OCI-LY3 (cell line): ENCODE measurements around the gene PYGO1.

Source experiments
- H2AFZ ChIP-seq: fragments of 200-600, 300-600 bp; shearing (Covaris generic); 2 replicates; pipeline ENCODE4 v1.6.0; 2014; ENCODE audit warnings: antibody characterized with exemption, low read depth, low read length
- H3K27ac ChIP-seq: fragments of 200-600, 300-600 bp; sonication (generic); 2 replicates; pipeline ENCODE4 v1.5.1; 2014; ENCODE audit warnings: mild to moderate bottlenecking, low read length, moderate library complexity, mixed read lengths
- H3K27me3 ChIP-seq: fragments of 200-600, 300-600 bp; sonication (generic); 2 replicates; pipeline ENCODE4 v1.6.1; 2014; ENCODE audit warnings: low read depth, low read length, mixed read lengths
- H3K36me3 ChIP-seq: fragments of 200-600, 300-600 bp; sonication (generic); replicated peaks from 2 replicates; pipeline ENCODE3; 2014; ENCODE audit warnings: low read depth, low read length, mixed read lengths
- H3K4me1 ChIP-seq: fragments of 300-600, 200-600 bp; sonication (generic); 2 replicates; pipeline ENCODE4 v1.6.1; 2014; ENCODE audit warnings: low read length, mixed read lengths
- H3K4me2 ChIP-seq: fragments of 200-600, 300-600 bp; sonication (generic); 2 replicates; pipeline ENCODE4 v1.6.1; 2014; ENCODE audit warnings: low read length, mixed read lengths
- H3K4me3 ChIP-seq: fragments of 300-600, 200-600 bp; sonication (generic); 2 replicates; pipeline ENCODE4 v1.5.1; 2014; ENCODE audit warnings: antibody characterized with exemption, mild to moderate bottlenecking, low read length, moderate library complexity
- H3K79me2 ChIP-seq: fragments of 300-600, 200-600 bp; shearing (Covaris generic); 2 replicates; pipeline ENCODE4 v1.6.1; 2014; ENCODE audit warnings: mild to moderate bottlenecking, low read length, mixed read lengths
- H3K9ac ChIP-seq: fragments of 300-600, 200-600 bp; shearing (Covaris generic); 2 replicates; pipeline ENCODE4 v1.6.0; 2014; ENCODE audit warnings: mild to moderate bottlenecking, low read length, moderate library complexity
- H3K9me3 ChIP-seq: fragments of 200-600, 300-600 bp; shearing (Covaris generic); 2 replicates; pipeline ENCODE4 v1.6.1; 2014; ENCODE audit warnings: low read length, mixed read lengths; ENCODE audit not compliant: insufficient read depth
- H4K20me1 ChIP-seq: fragments of 200-600, 300-600 bp; sonication (generic); 2 replicates; pipeline ENCODE4 v1.6.1; 2016; ENCODE audit warnings: low read length, mixed read lengths; ENCODE audit not compliant: insufficient read depth
- EZH2phosphoT487 ChIP-seq: fragments of 200-600 bp; shearing (Covaris generic); IDR thresholded peaks from 2 replicates; pipeline ENCODE4 v1.6.1; 2018; ENCODE audit warnings: antibody characterized with exemption, mixed run types, low read depth
- TF ChIP-seq, protein P1 (sequence below): fragments of 200-600, 300-600 bp; sonication (generic); IDR thresholded peaks from 2 replicates; pipeline ENCODE4 v1.5.1; 2014; ENCODE audit warnings: antibody characterized with exemption, low read length, low read depth

PYGO1 gene

DNA sequence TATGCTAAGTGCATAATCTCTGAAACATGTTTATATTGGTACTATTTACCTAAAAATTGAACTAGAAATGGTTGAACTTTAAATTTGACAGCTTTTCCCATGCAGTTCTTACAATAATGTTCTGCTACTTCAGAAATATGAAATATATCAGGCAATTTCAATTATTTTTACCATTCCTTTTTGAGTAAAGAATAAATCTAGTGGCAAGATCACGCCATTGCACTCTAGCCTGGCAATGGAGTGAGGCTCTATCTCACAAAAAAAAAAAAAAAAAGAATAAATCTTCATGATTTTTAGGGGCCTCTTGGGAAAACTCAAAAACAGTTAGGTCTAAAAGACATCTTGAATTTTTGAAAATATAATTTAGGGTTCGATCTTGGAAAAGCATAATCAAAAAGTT, 69.5 kb downstream of the PYGO1 start:
- H3K27ac ChIP-seq = no peak overlapping the region
- no peaks in the 10 kb centered on the region for H4K20me1 ChIP-seq
- no peaks in the 10 kb centered on the region for H3K27me3 ChIP-seq
- H3K4me3 ChIP-seq = no peak overlapping the region
- H3K4me1 ChIP-seq = 0 out of 2 replicates have a peak, but pooled peaks cover 4% of the 10 kb centered on the region
- no peak overlapping the region for H2AFZ ChIP-seq
- H3K36me3 ChIP-seq = no peaks in the 10 kb centered on the region
- no peak overlapping the region for H3K9ac ChIP-seq
- H3K4me2 ChIP-seq = no peak overlapping the region
- peaks cover 4% of the 10 kb centered on the region; the same call in 1 of the 2 replicates for H3K9me3 ChIP-seq
- TF ChIP-seq EZH2phosphoT487 = no peak
- TF ChIP-seq, protein P1, sequence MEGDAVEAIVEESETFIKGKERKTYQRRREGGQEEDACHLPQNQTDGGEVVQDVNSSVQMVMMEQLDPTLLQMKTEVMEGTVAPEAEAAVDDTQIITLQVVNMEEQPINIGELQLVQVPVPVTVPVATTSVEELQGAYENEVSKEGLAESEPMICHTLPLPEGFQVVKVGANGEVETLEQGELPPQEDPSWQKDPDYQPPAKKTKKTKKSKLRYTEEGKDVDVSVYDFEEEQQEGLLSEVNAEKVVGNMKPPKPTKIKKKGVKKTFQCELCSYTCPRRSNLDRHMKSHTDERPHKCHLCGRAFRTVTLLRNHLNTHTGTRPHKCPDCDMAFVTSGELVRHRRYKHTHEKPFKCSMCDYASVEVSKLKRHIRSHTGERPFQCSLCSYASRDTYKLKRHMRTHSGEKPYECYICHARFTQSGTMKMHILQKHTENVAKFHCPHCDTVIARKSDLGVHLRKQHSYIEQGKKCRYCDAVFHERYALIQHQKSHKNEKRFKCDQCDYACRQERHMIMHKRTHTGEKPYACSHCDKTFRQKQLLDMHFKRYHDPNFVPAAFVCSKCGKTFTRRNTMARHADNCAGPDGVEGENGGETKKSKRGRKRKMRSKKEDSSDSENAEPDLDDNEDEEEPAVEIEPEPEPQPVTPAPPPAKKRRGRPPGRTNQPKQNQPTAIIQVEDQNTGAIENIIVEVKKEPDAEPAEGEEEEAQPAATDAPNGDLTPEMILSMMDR = no peak
- no peaks in the 10 kb centered on the region for H3K79me2 ChIP-seq

DNA sequence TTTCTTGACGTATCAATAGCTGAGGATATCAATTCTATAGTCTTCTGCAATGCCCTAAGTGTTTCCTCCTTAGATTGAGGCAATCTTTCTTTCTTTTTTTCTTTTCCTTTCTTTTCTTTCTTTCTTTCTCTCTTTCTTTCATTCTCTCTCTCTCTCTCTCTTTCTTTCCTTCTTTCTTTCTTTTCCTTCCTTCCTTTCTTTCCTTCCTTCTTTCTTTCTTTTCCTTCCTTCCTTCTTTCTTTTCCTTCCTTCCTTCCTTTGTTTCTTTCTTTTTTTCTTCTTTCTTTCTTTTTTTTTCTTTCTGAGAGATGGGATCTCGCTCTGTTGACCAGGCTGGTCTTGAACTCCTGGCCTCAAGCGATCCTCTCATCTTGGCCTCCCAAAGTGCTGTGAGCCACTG, 70.1 kb downstream of the PYGO1 start:
- TF ChIP-seq, protein P1 = no peak
- TF ChIP-seq EZH2phosphoT487 = no peak
- H4K20me1 ChIP-seq = no peaks in the 10 kb centered on the region
- H3K27me3 ChIP-seq = no peaks in the 10 kb centered on the region
- H3K4me3 ChIP-seq = no peak overlapping the region
- no peak overlapping the region for H3K9ac ChIP-seq
- no peak overlapping the region for H3K27ac ChIP-seq
- no peak overlapping the region for H3K4me2 ChIP-seq
- H2AFZ ChIP-seq = no peak overlapping the region
- H3K9me3 ChIP-seq = peaks cover 4% of the 10 kb centered on the region; the same call in 1 of the 2 replicates
- H3K36me3 ChIP-seq = no peaks in the 10 kb centered on the region
- H3K79me2 ChIP-seq = no peaks in the 10 kb centered on the region
- 0 out of 2 replicates have a peak, but pooled peaks cover 4% of the 10 kb centered on the region for H3K4me1 ChIP-seq

DNA sequence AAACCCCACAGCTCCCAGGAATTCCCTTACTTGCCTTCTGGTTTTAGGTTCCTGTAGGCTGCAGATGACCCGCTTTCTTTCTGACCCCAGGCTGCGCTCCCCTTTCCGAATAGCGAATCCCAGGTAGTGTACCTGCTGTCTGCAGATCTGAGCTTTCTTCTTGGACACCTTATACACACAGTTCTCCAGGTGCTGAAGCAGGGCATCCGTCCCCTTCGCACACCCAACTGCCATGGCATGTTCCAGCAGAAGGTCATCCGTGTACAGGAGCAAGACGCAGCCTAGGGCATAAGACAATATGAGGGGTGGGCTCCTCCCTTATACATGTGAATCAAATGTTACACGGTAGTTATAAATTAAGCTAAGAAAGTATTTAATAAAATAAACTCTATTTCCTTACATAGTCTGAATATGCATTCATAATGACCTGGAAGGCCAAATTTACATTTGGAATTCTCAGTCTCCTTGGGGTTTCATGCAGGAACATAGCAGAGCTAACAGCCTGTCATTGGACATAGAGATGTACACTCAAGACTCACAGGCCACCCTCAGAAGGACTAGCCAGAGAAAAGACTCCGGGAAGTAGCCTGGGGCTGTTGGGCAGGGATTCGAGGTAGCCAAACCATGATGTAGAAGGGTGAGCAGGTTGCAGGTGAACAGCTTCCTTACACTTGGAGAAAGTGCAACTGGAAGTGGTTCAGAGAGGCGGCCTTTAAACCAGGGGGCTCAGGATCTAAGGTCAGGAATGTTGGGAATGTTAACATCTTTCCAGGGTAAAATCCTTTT, 72.0 kb downstream of the PYGO1 start:
- TF ChIP-seq EZH2phosphoT487 = no peak
- TF ChIP-seq, protein P1 = no peak
- Histone ChIP-seq H2AFZ (no peak overlapping the region), H3K9ac (no peak overlapping the region)

DNA sequence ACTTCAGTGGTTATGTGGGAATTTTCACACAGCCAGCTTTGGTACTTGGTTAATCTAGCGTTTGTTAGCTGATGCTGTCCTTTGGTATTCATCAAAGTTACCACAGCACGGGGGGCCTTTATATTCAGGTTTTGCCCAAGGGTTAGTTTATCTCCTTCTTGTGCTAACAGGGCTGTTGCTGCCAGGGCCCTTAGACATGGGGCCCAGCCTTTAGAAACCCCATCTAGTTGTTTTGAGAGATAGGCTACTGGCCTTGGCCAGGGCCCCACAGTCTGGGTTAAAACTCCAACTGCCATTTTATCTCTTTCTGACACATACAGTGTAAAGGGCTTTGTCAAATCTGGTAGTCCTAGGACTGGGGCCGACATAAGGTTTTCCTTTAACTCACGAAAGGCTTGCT, 72.7 kb downstream of the PYGO1 start:
- Histone ChIP-seq H3K27ac (no peak overlapping the region), H3K27me3 (no peaks in the 10 kb centered on the region)
- TF ChIP-seq EZH2phosphoT487 = no peak
- TF ChIP-seq, protein P1 = no peak

More for the DNA sequence above, 72.0 kb downstream of the PYGO1 start:
- Histone ChIP-seq H3K4me2 (no peak overlapping the region), H3K36me3 (no peaks in the 10 kb centered on the region), H3K27ac (no peak overlapping the region), H3K79me2 (no peaks in the 10 kb centered on the region), H4K20me1 (no peaks in the 10 kb centered on the region), H3K4me1 (0 out of 2 replicates have a peak, but pooled peaks cover 4% of the 10 kb centered on the region), H3K4me3 (no peak overlapping the region), H3K27me3 (no peaks in the 10 kb centered on the region), H3K9me3 (peaks cover 1% of the 10 kb centered on the region; the same call in 1 of the 2 replicates)

More for the DNA sequence above, 72.7 kb downstream of the PYGO1 start:
- no peak overlapping the region for H3K4me3 ChIP-seq
- H3K9ac ChIP-seq = no peak overlapping the region
- H3K4me1 ChIP-seq = 0 out of 2 replicates have a peak, but pooled peaks cover 4% of the 10 kb centered on the region
- no peaks in the 10 kb centered on the region for H3K36me3 ChIP-seq
- H4K20me1 ChIP-seq = no peaks in the 10 kb centered on the region
- H2AFZ ChIP-seq = no peak overlapping the region
- no peaks in the 10 kb centered on the region for H3K79me2 ChIP-seq
- no peak overlapping the region for H3K4me2 ChIP-seq
- no peaks in the 10 kb centered on the region for H3K9me3 ChIP-seq
